Activated CD4-positive, alpha-beta memory T cell treated with anti-CD3 and anti-CD28 coated beads, Interleukin-2, amount 10 ng/mL, durations not matched to agents 7 days and 5 days (primary cell): ENCODE data around the gene CSTB. TPM values are rescaled to one million over a fixed set of nuclear protein-coding genes. Genes with fewer than 3 reads are reported as not detected.
A peak's percentile ranks its signal among the peaks of the same experiment; 100 is the strongest.

ENCODE experiments used
- CTCF ChIA-PET: fragments of 350-600 bp; sonication (Branson Sonifier 250); formaldehyde crosslinking; loops from one replicate; lab custom pipeline; 2021; ENCODE audit warnings: antibody characterized with exemption, inconsistent platforms; lab: Charles Lee
- POLR2A ChIA-PET: fragments of 350-600 bp; sonication (Branson Sonifier 250); formaldehyde crosslinking; loops from one replicate; lab custom pipeline; 2021; ENCODE audit warnings: antibody characterized with exemption; lab: Charles Lee
- DNase-seq: peaks from one replicate; pipeline ENCODE4 v3.0.0-alpha.2; 2020
- H3K27ac Mint-ChIP-seq: one replicate; pipeline ENCODE4 v1.8.0; 2021; ENCODE audit warnings: mild to moderate bottlenecking, mixed read lengths
- H3K27me3 Mint-ChIP-seq: one replicate; pipeline ENCODE4 v1.8.0; 2021; ENCODE audit warnings: mixed read lengths
- H3K36me3 Mint-ChIP-seq: one replicate; pipeline ENCODE4 v1.8.0; 2021; ENCODE audit warnings: low read depth, mixed read lengths
- H3K4me1 Mint-ChIP-seq: one replicate; pipeline ENCODE4 v1.8.0; 2021; ENCODE audit warnings: mixed read lengths
- H3K4me3 Mint-ChIP-seq: one replicate; pipeline ENCODE4 v1.8.0; 2021; ENCODE audit warnings: mild to moderate bottlenecking, mixed read lengths
- H3K9me3 Mint-ChIP-seq: one replicate; pipeline ENCODE4 v1.8.0; 2021; ENCODE audit warnings: mixed read lengths
- total RNA-seq, 2 experiments: library from RNA; stranded (reverse); gene quantifications; one replicate each; pipeline ENCODE4 v1.2.3, GENCODE V29; 2021

Gene CSTB
- total RNA-seq, 2 experiments from 2014 or later: 54.3 to 55.6 TPM

GRCh38 chr21:43815107-43815613, 39.1 kb upstream of the CSTB start:
- Mint-ChIP-seq H3K4me1 (peaks cover 17% of the 10 kb centered on the region), H3K9me3 (peaks cover 5% of the 10 kb centered on the region), H3K36me3 (peaks cover 5% of the 10 kb centered on the region), H3K27ac (no peak overlapping the region), H3K4me3 (no peak overlapping the region), H3K27me3 (peaks cover 2% of the 10 kb centered on the region)
- CTCF ChIA-PET: no interaction called here
- POLR2A ChIA-PET: no interaction called here
- no peak for DNase-seq

GRCh38 chr21:43814215-43815106, 38.4 kb upstream of the CSTB start:
- Mint-ChIP-seq H3K36me3 (peaks cover 5% of the 10 kb centered on the region), H3K27ac (no peak overlapping the region), H3K4me1 (peaks cover 17% of the 10 kb centered on the region), H3K27me3 (peaks cover 2% of the 10 kb centered on the region), H3K4me3 (no peak overlapping the region), H3K9me3 (peaks cover 5% of the 10 kb centered on the region)
- no peak for DNase-seq
- CTCF ChIA-PET: interaction anchor here (0.9 kb wide), 1 partner anchor 54 kb away, joined by 4 read pairs; no protein-coding TSS in a partner anchor
- POLR2A ChIA-PET: no interaction called here

GRCh38 chr21:43813656-43813980, 37.5 kb upstream of the CSTB start:
- Mint-ChIP-seq H3K36me3 (peaks cover under 1% of the 10 kb centered on the region), H3K9me3 (peaks cover under 1% of the 10 kb centered on the region), H3K4me3 (no peak overlapping the region), H3K27me3 (no peaks in the 10 kb centered on the region), H3K4me1 (peaks cover 14% of the 10 kb centered on the region), H3K27ac (no peak overlapping the region)
- POLR2A ChIA-PET: no interaction called here
- CTCF ChIA-PET: interaction anchor here (0.9 kb wide), 1 partner anchor 55 kb away, joined by 4 read pairs; no protein-coding TSS in a partner anchor
- DNase-seq: no peak

- H3K4me1 Mint-ChIP-seq: peaks cover 14% of the 10 kb centered on the region
- CTCF ChIA-PET: interaction anchor here (0.9 kb wide), 1 partner anchor 56 kb away, joined by 4 read pairs; no protein-coding TSS in a partner anchor
- no peaks in the 10 kb centered on the region for H3K36me3 Mint-ChIP-seq
- H3K4me3 Mint-ChIP-seq: no peak overlapping the region
- H3K27ac Mint-ChIP-seq: no peak overlapping the region
- no peak for DNase-seq
- H3K9me3 Mint-ChIP-seq: no peaks in the 10 kb centered on the region
- H3K27me3 Mint-ChIP-seq: no peaks in the 10 kb centered on the region
- POLR2A ChIA-PET: no interaction called here
Measured at GRCh38 chr21:43812957-43813655, 37.0 kb upstream of the CSTB start.

- POLR2A ChIA-PET: no interaction called here
- CTCF ChIA-PET: interaction anchor here (1.8 kb wide), 1 partner anchor 128 kb away, joined by 5 read pairs; no protein-coding TSS in a partner anchor
- Mint-ChIP-seq H3K36me3 (no peaks in the 10 kb centered on the region), H3K4me1 (peaks cover 14% of the 10 kb centered on the region), H3K4me3 (no peak overlapping the region), H3K27ac (no peak overlapping the region), H3K27me3 (no peaks in the 10 kb centered on the region), H3K9me3 (no peaks in the 10 kb centered on the region)
- no peak for DNase-seq
Measured at GRCh38 chr21:43812139-43812821, 36.2 kb upstream of the CSTB start.

- ChIA-PET CTCF (interaction anchor here (0.6 to 1.8 kb wide), 9 partner anchors 14 to 169 kb away, joined by 3 to 8 read pairs (median 4); no protein-coding TSS in a partner anchor), POLR2A (no interaction called here)
- H3K9me3 Mint-ChIP-seq: no peaks in the 10 kb centered on the region
- H3K27ac Mint-ChIP-seq: no peak overlapping the region
- H3K4me1 Mint-ChIP-seq: peaks cover 14% of the 10 kb centered on the region
- no peaks in the 10 kb centered on the region for H3K27me3 Mint-ChIP-seq
- H3K36me3 Mint-ChIP-seq: no peaks in the 10 kb centered on the region
- no peak for DNase-seq
- H3K4me3 Mint-ChIP-seq: no peak overlapping the region
Measured at GRCh38 chr21:43811262-43812105, 35.4 kb upstream of the CSTB start.

- Mint-ChIP-seq H3K27ac (no peak overlapping the region), H3K4me3 (no peak overlapping the region), H3K4me1 (peaks cover 14% of the 10 kb centered on the region), H3K9me3 (no peaks in the 10 kb centered on the region), H3K36me3 (no peaks in the 10 kb centered on the region), H3K27me3 (no peaks in the 10 kb centered on the region)
- ChIA-PET CTCF (interaction anchor here (0.6 to 1.8 kb wide), 10 partner anchors 15 to 170 kb away, joined by 3 to 8 read pairs (median 4); no protein-coding TSS in a partner anchor), POLR2A (interaction anchor here (0.8 kb wide), 1 partner anchor 21 kb away, joined by 3 read pairs; no protein-coding TSS in a partner anchor)
- peak; percentile 92 for DNase-seq
Measured at GRCh38 chr21:43810505-43811261, 34.6 kb upstream of the CSTB start.

- Mint-ChIP-seq H3K4me3 (no peak overlapping the region), H3K27ac (no peak overlapping the region), H3K27me3 (no peaks in the 10 kb centered on the region), H3K4me1 (peaks cover 14% of the 10 kb centered on the region), H3K9me3 (no peaks in the 10 kb centered on the region), H3K36me3 (no peaks in the 10 kb centered on the region)
- POLR2A ChIA-PET: interaction anchor here (0.8 kb wide), 1 partner anchor 20 kb away, joined by 3 read pairs; no protein-coding TSS in a partner anchor
- no peak for DNase-seq
- CTCF ChIA-PET: interaction anchor here (1.0 to 1.8 kb wide), 9 partner anchors 15 to 170 kb away, joined by 3 to 8 read pairs (median 4); no protein-coding TSS in a partner anchor
Measured at GRCh38 chr21:43809853-43810504, 33.9 kb upstream of the CSTB start.

- no peaks in the 10 kb centered on the region for H3K9me3 Mint-ChIP-seq
- CTCF ChIA-PET: interaction anchor here (1.0 to 1.4 kb wide), 2 partner anchors 16 to 83 kb away, joined by 3 read pairs; no protein-coding TSS in a partner anchor
- POLR2A ChIA-PET: no interaction called here
- no peak overlapping the region for H3K27ac Mint-ChIP-seq
- no peaks in the 10 kb centered on the region for H3K36me3 Mint-ChIP-seq
- H3K27me3 Mint-ChIP-seq: no peaks in the 10 kb centered on the region
- no peak overlapping the region for H3K4me3 Mint-ChIP-seq
- H3K4me1 Mint-ChIP-seq: peaks cover 10% of the 10 kb centered on the region
- no peak for DNase-seq
Measured at GRCh38 chr21:43809346-43809799, 33.3 kb upstream of the CSTB start.

GRCh38 chr21:43808832-43809251, 32.7 kb upstream of the CSTB start:
- ChIA-PET POLR2A (interaction anchor here (0.9 kb wide), 1 partner anchor 36 kb away, joined by 4 read pairs; no protein-coding TSS in a partner anchor), CTCF (interaction anchor here (0.8 to 1.4 kb wide), 3 partner anchors 16 to 166 kb away, joined by 3 to 5 read pairs (median 3); no protein-coding TSS in a partner anchor)
- Mint-ChIP-seq H3K36me3 (no peaks in the 10 kb centered on the region), H3K27ac (no peak overlapping the region), H3K4me3 (no peak overlapping the region), H3K27me3 (no peaks in the 10 kb centered on the region), H3K9me3 (no peaks in the 10 kb centered on the region), H3K4me1 (peaks cover 10% of the 10 kb centered on the region)
- no peak for DNase-seq
